GM19324 (cell line): Measurements from ENCODE around the gene XRCC6.
"Not testable (repeated sequence)": the region's sequence is repeated elsewhere in the genome, so short reads cannot be mapped to it uniquely, and the experiment has no call there.

ENCODE experiments used
- ATAC-seq: cut with Tn5 transposase; IDR thresholded peaks from one replicate; pipeline ENCODE4 v1.9.1; 2021; ENCODE audit warnings: mild to moderate bottlenecking, moderate library complexity; ENCODE audit not compliant: unreplicated experiment, low FRiP score

The XRCC6 gene

DNA sequence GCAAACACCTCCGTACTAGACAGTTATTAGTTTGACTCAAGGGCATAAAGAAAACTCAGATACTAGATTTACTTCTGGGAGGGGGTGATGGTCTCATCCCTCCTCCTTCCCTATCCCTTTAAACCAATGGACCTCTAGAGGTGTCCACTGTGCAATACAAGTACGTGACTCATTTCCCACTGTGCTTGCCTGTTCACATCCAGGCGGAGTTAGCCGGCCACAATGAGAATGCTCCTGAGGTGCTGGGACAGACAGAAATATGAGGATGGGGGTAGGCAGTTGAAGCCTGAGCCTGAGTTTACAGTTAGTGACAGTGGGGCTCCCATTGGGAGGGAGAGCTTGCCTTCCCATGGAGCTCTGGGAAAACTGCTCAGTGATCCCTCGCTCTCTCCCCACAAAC is 23.0 kb upstream of the XRCC6 start:
- no peak for ATAC-seq

GRCh38 chr22:41598891-41599635 is 22.0 kb upstream of the XRCC6 start:
- ATAC-seq, result no peak

- ATAC-seq, result no peak
Observed at GRCh38 chr22:41600976-41601375, 20.1 kb upstream of the XRCC6 start.

GRCh38 chr22:41603873-41604332 is 17.2 kb upstream of the XRCC6 start:
- ATAC-seq, result no peak

DNA sequence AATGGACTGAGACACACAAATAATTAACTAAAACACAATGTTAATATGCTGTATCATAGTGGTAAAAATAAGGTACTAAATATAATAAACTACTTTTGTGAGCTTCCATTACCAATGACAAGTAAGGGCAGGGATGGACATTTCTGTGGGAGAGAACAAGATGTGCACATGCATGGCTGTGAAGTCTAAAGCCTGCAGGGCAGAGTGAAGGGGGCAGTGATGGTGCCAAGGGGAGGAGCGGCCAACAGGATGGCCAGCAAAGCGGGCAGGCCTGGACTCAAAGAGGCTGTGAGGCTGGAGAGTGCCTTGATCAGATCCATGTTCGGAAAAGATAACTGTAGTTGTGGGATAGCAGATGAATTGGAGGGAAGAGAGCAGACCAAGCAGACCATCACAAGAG is 12.7 kb upstream of the XRCC6 start:
- ATAC-seq, result no peak

- no peak for ATAC-seq
Observed at GRCh38 chr22:41612603-41613306, 8.3 kb upstream of the XRCC6 start.

DNA sequence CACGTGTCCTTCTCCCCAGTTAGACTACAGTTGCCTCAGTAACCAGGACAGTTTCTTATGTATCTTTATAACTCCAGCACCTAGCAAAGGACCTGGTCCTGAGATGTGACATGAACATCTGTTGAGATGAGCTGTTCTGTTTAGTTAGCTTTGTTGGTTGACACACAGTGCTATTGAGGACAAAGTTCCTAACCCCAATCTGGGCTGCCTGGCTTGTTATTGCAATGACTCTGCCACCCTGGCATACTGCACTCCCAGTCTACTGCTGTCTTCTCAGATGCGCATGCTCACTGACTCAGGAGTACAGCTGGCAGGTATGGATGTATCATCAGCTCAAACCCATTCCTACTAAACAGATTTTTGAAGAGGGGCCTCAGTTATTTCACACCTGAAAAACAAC is 7.6 kb upstream of the XRCC6 start:
- ATAC-seq, result no peak

GRCh38 chr22:41619979-41620588 is 1.0 kb upstream of the XRCC6 start:
- no peak for ATAC-seq

DNA sequence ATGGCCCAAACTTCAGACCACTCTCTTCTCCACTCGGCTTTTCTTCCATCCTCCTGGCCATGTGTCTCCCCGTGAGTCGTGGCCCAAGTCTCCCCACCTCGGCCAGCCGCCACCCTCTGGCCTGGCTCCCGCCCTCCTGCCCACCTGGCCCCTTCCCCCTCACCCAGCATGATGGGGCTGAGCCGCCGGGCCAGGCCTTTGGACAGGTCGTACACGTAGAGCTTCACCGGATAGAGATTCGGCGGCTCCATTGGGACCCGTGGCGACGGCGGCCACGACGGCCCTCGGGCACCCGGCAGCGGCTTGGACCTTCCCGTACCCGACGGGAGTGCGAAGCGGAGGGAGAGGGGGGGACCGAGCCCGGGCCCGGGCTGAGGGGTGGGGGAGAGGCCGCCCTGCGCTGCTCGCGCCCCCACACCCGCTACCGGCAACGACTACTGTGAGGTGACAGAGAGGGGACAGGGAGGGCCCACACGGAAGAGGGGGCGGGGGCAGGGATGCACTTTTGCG is 451 bp upstream of the XRCC6 start, which contains the start of gene DESI1:
DESI1 (minus strand) TSS at position 455 of the 510 bp plus-strand sequence; CDS start at position 251, 204 bp downstream.
- ATAC-seq, result peak; percentile 26

- no peak for ATAC-seq
Observed at GRCh38 chr22:41621911-41622179, 750 bp downstream of the XRCC6 start.

- no peak for ATAC-seq
Observed at GRCh38 chr22:41625577-41625976, 4.5 kb downstream of the XRCC6 start.

DNA sequence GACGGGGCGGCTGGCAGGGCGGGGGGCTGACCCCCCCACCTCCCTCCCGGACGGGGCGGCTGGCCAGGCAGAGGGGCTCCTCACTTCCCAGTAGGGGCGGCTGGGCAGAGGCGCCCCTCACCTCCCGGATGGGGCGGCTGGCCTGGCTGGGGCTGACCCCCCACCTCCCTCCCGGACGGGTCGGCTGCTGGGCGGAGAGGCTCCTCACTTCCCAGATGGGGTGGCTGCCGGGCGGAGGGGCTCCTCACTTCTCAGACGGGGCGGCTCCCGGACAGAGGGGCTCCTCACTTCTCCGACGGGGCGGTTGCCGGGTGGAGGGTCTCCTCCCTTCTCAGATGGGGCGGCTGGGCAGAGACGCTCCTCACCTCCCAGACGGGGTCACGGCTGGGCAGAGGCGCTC is 10.0 kb downstream of the XRCC6 start:
- ATAC-seq, result not testable (repeated sequence)

- not testable (repeated sequence) for ATAC-seq
Observed at GRCh38 chr22:41631615-41632014, 10.5 kb downstream of the XRCC6 start.

- not testable (repeated sequence) for ATAC-seq
Observed at GRCh38 chr22:41634610-41635009, 13.5 kb downstream of the XRCC6 start.

DNA sequence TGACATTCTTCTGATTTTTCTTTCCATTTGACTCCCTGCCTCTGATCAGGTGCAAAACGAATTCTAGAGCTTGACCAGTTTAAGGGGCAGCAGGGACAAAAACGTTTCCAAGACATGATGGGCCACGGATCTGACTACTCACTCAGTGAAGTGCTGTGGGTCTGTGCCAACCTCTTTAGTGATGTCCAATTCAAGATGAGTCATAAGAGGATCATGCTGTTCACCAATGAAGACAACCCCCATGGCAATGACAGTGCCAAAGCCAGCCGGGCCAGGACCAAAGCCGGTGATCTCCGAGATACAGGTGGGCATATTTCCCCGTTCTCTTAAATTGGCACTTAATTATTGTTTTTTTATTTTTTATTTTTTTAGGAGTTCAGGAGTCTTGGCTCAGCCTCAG is 15.4 kb downstream of the XRCC6 start:
- no peak for ATAC-seq

GRCh38 chr22:41637623-41638022 is 16.5 kb downstream of the XRCC6 start:
- not testable (repeated sequence) for ATAC-seq

DNA sequence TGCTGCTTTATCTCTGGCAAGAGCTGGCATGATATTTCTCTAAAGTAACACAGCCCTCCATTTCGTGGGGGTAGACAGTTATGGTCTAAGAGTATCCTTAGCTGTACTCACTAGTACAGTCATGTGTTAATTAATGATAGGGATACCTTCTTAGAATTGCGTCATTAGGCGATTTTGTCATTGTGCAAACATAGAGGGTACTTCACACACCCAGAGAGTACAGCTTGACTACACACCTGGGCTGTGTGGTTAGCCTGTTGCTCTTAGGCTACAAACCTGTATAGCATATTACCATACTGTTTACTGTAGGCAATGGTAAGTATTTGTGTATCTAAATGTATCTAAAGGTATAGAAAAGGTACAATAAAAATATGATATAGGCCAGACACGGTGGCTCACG is 17.0 kb downstream of the XRCC6 start:
- ATAC-seq, result no peak

- ATAC-seq, result no peak
Observed at GRCh38 chr22:41638748-41639147, 17.7 kb downstream of the XRCC6 start.

GRCh38 chr22:41641854-41642253 is 20.8 kb downstream of the XRCC6 start:
- no peak for ATAC-seq

- ATAC-seq, result no peak
Observed at GRCh38 chr22:41642331-41643110, 21.4 kb downstream of the XRCC6 start.

DNA sequence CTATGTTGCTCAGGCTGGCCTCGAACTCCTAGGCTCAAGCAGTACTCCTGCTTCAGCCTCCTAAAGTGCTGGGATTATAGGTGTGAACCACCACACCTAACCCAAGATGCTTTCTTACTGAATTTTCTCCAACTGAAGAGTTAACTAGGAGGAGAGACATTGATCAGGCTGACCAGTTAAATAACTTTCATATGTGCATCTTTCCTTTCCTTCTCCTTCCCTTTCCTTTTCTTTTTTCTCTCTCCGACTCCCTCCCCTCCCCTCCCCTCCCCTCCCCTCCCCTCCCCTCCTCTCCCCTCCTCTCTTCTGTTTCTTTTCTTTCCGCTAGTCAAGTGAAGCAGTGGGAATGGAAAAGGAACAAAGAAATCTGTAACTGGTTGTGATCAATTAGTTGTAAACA is 26.7 kb downstream of the XRCC6 start:
- no peak for ATAC-seq
